ENCODE results near the gene CPAMD8. TPM values are rescaled to one million over a fixed set of nuclear protein-coding genes. Genes with fewer than 3 reads are reported as not detected.
"Not testable (repeated sequence)": the region's sequence is repeated elsewhere in the genome, so short reads cannot be mapped to it uniquely, and the experiment has no call there.

CPAMD8 gene
- total and polyA plus RNA-seq, 2 donors (not counting 3 experiments of a cell fraction or from before 2014, with no cell fraction given), result 2.2 to 3.9 TPM

DNA sequence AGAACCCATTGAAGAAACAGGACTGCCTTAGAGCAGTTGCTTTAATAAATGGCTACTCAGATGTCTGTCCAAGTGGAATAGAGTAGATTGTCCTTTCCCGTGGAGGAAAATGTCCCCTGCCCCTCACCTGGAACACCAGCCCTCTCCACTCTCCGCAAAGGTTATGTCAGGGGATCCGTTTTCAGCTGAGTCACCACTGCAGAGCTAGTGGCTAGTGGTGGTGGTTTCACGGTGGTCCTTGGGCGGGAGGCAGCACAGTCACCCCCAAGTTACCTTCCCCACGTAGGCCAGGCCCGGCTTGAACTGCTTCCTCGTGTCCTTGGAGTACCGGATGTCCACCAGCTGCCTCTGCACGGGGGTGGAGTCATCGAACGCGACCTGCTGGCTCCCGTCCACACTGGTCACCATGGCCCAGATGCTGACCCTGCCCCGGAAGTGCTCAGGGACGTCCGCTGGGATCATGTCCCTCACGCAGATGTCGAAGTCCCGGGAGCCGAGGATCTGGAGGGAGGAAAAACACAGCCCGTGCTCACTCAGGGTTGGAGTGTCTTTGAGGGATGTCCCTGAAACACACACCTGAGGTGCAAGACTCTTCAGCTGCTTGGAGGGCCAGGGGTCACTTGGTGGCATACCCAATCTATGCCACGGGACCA, 29.6 kb downstream of the CPAMD8 start:
- BruUV-seq (replicated peaks); H2AFZ ChIP-seq (ENCODE audit: low read depth, low read length); H3K4me2 ChIP-seq (ENCODE audit: insufficient read depth, low read length); H3K27ac ChIP-seq (ENCODE audit: insufficient read depth, low read depth, low read length); H3K4me3 ChIP-seq (replicated peaks in 1 of 3; ENCODE audit: insufficient read depth in 1 of 3, low read depth in 1 of 3, low read length in 3 of 3); DNase-seq (ENCODE audit: low read depth, low spot score); H4K20me1 ChIP-seq (replicated peaks; ENCODE audit: control insufficient read depth, extremely low read depth, insufficient read depth, low read length); H3K27me3 ChIP-seq (ENCODE audit: control insufficient read depth in 2 of 2, insufficient read depth in 2 of 2, low read length in 2 of 2); POLR2A ChIA-PET; H3K79me2 ChIP-seq (ENCODE audit: control insufficient read depth, insufficient read depth, low read length); H3K36me3 ChIP-seq (ENCODE audit: control insufficient read depth in 2 of 2, extremely low read depth in 1 of 2, insufficient read depth in 2 of 2, low read length in 2 of 2); dilution Hi-C loops (cut with MboI; ENCODE audit: extremely low pct_ligation_motif_present, low sequenced_read_pairs); intact Hi-C loops (cut with micrococcal nuclease); H3K9me3 ChIP-seq (replicated peaks; ENCODE audit: control insufficient read depth, insufficient read depth, low read length); H3K9me1 ChIP-seq (replicated peaks; ENCODE audit: control insufficient read depth, extremely low read depth, insufficient read depth, low read length); FAIRE-seq; H3K4me1 ChIP-seq (ENCODE audit: control insufficient read depth, extremely low read depth, insufficient read depth, low read length); H3K9ac ChIP-seq (replicated peaks; ENCODE audit: extremely low read depth, insufficient read depth, low read length): not testable (repeated sequence)
- CTCF ChIA-PET, result interaction anchor here (0.7 kb wide), 1 partner anchor 273 kb away, joined by 5 read pairs; no protein-coding TSS in a partner anchor

DNA sequence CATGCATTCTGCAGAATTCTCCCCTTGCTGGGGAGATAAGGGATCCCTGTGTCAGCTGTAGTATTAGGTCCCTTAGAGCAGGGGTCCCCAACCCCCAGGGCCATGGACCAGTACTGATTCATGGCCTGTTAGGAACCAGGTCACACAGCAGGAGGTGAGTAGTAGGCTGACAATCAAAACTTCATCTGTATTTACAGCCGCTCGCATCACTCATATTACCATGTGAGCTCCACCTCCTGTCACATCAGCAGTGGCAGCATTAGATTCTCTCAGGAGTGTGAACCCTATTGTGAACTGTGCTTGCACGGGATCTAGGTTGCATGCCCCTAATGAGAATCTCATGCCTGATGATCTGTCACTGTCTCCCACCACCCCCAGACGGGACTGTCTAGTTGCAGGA, 37.9 kb downstream of the CPAMD8 start:
- POLR2A ChIA-PET, result no interaction called here
- no peaks in the 10 kb centered on the region for H3K4me1 ChIP-seq (ENCODE audit: control insufficient read depth, extremely low read depth, insufficient read depth, low read length)
- intact Hi-C loops (cut with micrococcal nuclease) (no loop called here), dilution Hi-C loops (cut with MboI; ENCODE audit: extremely low pct_ligation_motif_present, low sequenced_read_pairs) (no loop called here)
- no peaks in the 10 kb centered on the region for H3K79me2 ChIP-seq (ENCODE audit: control insufficient read depth, insufficient read depth, low read length)
- CTCF ChIA-PET, result no interaction called here
- H3K27ac ChIP-seq (ENCODE audit: insufficient read depth, low read depth, low read length), result no peak overlapping the region
- no peaks in the 10 kb centered on the region for H3K9me3 ChIP-seq (replicated peaks; ENCODE audit: control insufficient read depth, insufficient read depth, low read length)
- no peak overlapping the region for H3K4me3 ChIP-seq (replicated peaks in 1 of 3; ENCODE audit: insufficient read depth in 1 of 3, low read depth in 1 of 3, low read length in 3 of 3)
- FAIRE-seq (no peak), DNase-seq (ENCODE audit: low read depth, low spot score) (no peak)
- H2AFZ ChIP-seq (ENCODE audit: low read depth, low read length), result no peak overlapping the region
- H3K4me2 ChIP-seq (ENCODE audit: insufficient read depth, low read length), result no peak overlapping the region
- H3K9me1 ChIP-seq (replicated peaks; ENCODE audit: control insufficient read depth, extremely low read depth, insufficient read depth, low read length), result no peaks in the 10 kb centered on the region
- H3K27me3 ChIP-seq (ENCODE audit: control insufficient read depth in 2 of 2, insufficient read depth in 2 of 2, low read length in 2 of 2), result no peaks in the 10 kb centered on the region
- H4K20me1 ChIP-seq (replicated peaks; ENCODE audit: control insufficient read depth, extremely low read depth, insufficient read depth, low read length), result no peaks in the 10 kb centered on the region
- BruUV-seq (replicated peaks), result no TSS peak
- H3K36me3 ChIP-seq (ENCODE audit: control insufficient read depth in 2 of 2, extremely low read depth in 1 of 2, insufficient read depth in 2 of 2, low read length in 2 of 2), result no peaks in the 10 kb centered on the region
- H3K9ac ChIP-seq (replicated peaks; ENCODE audit: extremely low read depth, insufficient read depth, low read length), result no peak overlapping the region
- no peak for TF ChIP-seq GATA2 (IDR thresholded peaks at IDR 0.05; ENCODE audit: insufficient read depth, insufficient read length, low read depth, low read length)

Data from endothelial cell of umbilical vein (primary cell).